SK-N-SH (cell line): ENCODE results near the gene KPNB1. TPM values are rescaled to one million over a fixed set of nuclear protein-coding genes. Genes with fewer than 3 reads are reported as not detected.

Source experiments
- CTCF ChIA-PET: fragments of 300-600, 350-600 bp; formaldehyde crosslinking; extraction: SDS; loops from one replicate; lab custom pipeline; 2021; lab: Yijun Ruan, JAX
- POLR2A ChIA-PET: fragments of 350-600 bp; sonication (Branson Sonifier 250); formaldehyde crosslinking; extraction: SDS; loops from one replicate; lab custom pipeline; 2020; ENCODE audit warnings: antibody characterized with exemption, inconsistent platforms; lab: Yijun Ruan, JAX
- DNase-seq: peaks from one replicate; pipeline ENCODE4 v3.0.0; 2012
- H2AFZ ChIP-seq: fragments of 200-600 bp; sonication (generic); 2 replicates; pipeline ENCODE4 v1.8.1; 2016; ENCODE audit warnings: antibody characterized with exemption, mild to moderate bottlenecking, low read depth
- H3F3A ChIP-seq: fragments of 200-600 bp; sonication (generic); replicated peaks from 2 replicates; pipeline ENCODE3; 2016; ENCODE audit warnings: antibody characterized with exemption, mild to moderate bottlenecking; ENCODE audit not compliant: insufficient read depth
- H3K27ac ChIP-seq, 2 experiments: fragments of 200-500 bp in 1 of 2; fragments of 200-600 bp in 1 of 2; sonication (Bioruptor generic) in 1 of 2; sonication (generic), shearing (Covaris generic) in 1 of 2; 2 replicates each; pipeline versions ENCODE4 v1.5.1 to v1.6.1; 2014 to 2016; ENCODE audit warnings: low read depth in 2 of 2, inconsistent platforms in 1 of 2, low read length in 1 of 2, mild to moderate bottlenecking in 1 of 2, mixed read lengths in 1 of 2
- H3K27me3 ChIP-seq: fragments of 200-600 bp; sonication (generic), shearing (Covaris generic); 2 replicates; pipeline ENCODE4 v1.6.1; 2016; ENCODE audit warnings: mixed run types; ENCODE audit not compliant: insufficient read depth
- H3K36me3 ChIP-seq, 2 experiments: fragments of 200-500 bp in 1 of 2; fragments of 200-600 bp in 1 of 2; sonication (Bioruptor generic) in 1 of 2; sonication (generic) in 1 of 2; replicated peaks in 1 of 2; 2 replicates each; pipeline versions ENCODE3 to v1.5.1; 2014 to 2016; ENCODE audit warnings: low read length in 1 of 2, mild to moderate bottlenecking in 1 of 2; ENCODE audit not compliant: insufficient read depth in 2 of 2, control insufficient read depth in 1 of 2
- H3K4me1 ChIP-seq, 2 experiments: fragments of 200-500 bp in 1 of 2; fragments of 200-600 bp in 1 of 2; sonication (Bioruptor generic) in 1 of 2; sonication (generic), shearing (Covaris generic) in 1 of 2; 2 replicates each; pipeline versions ENCODE4 v1.5.1 to v1.6.1; 2014 to 2016; ENCODE audit warnings: low read depth in 1 of 2, low read length in 1 of 2, mixed run types in 1 of 2; ENCODE audit not compliant: insufficient read depth in 2 of 2, control insufficient read depth in 1 of 2
- H3K4me2 ChIP-seq: fragments of 200-600 bp; sonication (generic), shearing (Covaris generic); 2 replicates; pipeline ENCODE4 v1.6.1; 2017; ENCODE audit warnings: mixed run types
- H3K4me3 ChIP-seq, 2 experiments: fragments of 200-500 bp in 1 of 2; fragments of 200-600 bp in 1 of 2; sonication (Bioruptor generic) in 1 of 2; sonication (generic), shearing (Covaris generic) in 1 of 2; 2 replicates each; pipeline versions ENCODE4 v1.5.1 to v1.8.1; 2014 to 2016; ENCODE audit warnings: low read depth in 2 of 2, inconsistent platforms in 1 of 2, low read length in 1 of 2, mild to moderate bottlenecking in 1 of 2, mixed read lengths in 1 of 2, moderate library complexity in 1 of 2
- H3K79me2 ChIP-seq: fragments of 200-600 bp; sonication (generic); 2 replicates; pipeline ENCODE4 v1.8.1; 2017; ENCODE audit warnings: mild to moderate bottlenecking; ENCODE audit not compliant: insufficient read depth
- H3K9ac ChIP-seq: fragments of 200-600 bp; sonication (generic); 2 replicates; pipeline ENCODE4 v1.6.1; 2017; ENCODE audit warnings: mixed run types
- H3K9me2 ChIP-seq: fragments of 200-600 bp; sonication (generic); 2 replicates; pipeline ENCODE4 v1.6.1; 2017; ENCODE audit warnings: mixed run types
- H3K9me3 ChIP-seq: fragments of 200-600 bp; sonication (generic); 2 replicates; pipeline ENCODE4 v1.6.1; 2017; ENCODE audit warnings: mixed run types, mild to moderate bottlenecking, moderate library complexity
- H4K20me1 ChIP-seq: fragments of 200-600 bp; sonication (generic); 2 replicates; pipeline ENCODE4 v1.6.1; 2017; ENCODE audit warnings: mild to moderate bottlenecking, mixed run types; ENCODE audit not compliant: insufficient read depth
- ELF1 ChIP-seq: IDR thresholded peaks from 2 replicates; pipeline ENCODE4 v1.4.0; 2012
- EP300 ChIP-seq, 2 experiments: IDR thresholded peaks; 2 replicates each; pipeline versions ENCODE4 v1.4.0 to v1.6.1; 2012; ENCODE audit warnings: borderline replicate concordance in 1 of 2, low read depth in 1 of 2, low read length in 1 of 2
- EZH2phosphoT487 ChIP-seq: fragments of 200-600 bp; sonication (generic); IDR thresholded peaks from 2 replicates; pipeline ENCODE4 v1.6.1; 2017; ENCODE audit warnings: low read depth, mixed run types, mild to moderate bottlenecking, antibody characterized with exemption, moderate library complexity, borderline replicate concordance
- GABPA ChIP-seq: IDR thresholded peaks from 2 replicates; pipeline ENCODE4 v1.4.0; 2012; ENCODE audit warnings: low read depth, mild to moderate bottlenecking
- JUND ChIP-seq: IDR thresholded peaks from 2 replicates; pipeline ENCODE4 v1.4.0; 2012
- MXI1 ChIP-seq: IDR thresholded peaks from 2 replicates; pipeline ENCODE4 v1.6.1; 2012; ENCODE audit warnings: mild to moderate bottlenecking, low read depth, low read length, improper control_type of control experiment
- POLR2AphosphoS5 ChIP-seq: IDR thresholded peaks from 2 replicates; pipeline ENCODE4 v1.6.1; 2012; ENCODE audit warnings: low read depth, low read length
- RAD21 ChIP-seq: IDR thresholded peaks from 2 replicates; pipeline ENCODE4 v1.6.1; 2012; ENCODE audit warnings: mild to moderate bottlenecking, low read length
- RFX5 ChIP-seq: IDR thresholded peaks from 2 replicates; pipeline ENCODE4 v1.6.1; 2012; ENCODE audit warnings: mild to moderate bottlenecking, improper control_type of control experiment, low read length
- WGBS: methylation state at CpG from one replicate; pipeline ENCODE4 v1.1.6; 2017; ENCODE audit warnings: low lambda C conversion rate; 5-methylcytosine and 5-hydroxymethylcytosine counted together
- polyA plus RNA-seq, 3 experiments: library from polyadenylated mRNA; depleted of rRNA; stranded (reverse); fragments of >200 nt; gene quantifications; 2 replicates each; pipeline ENCODE4 v1.2.3, GENCODE V29; 2012
- TF ChIP-seq, protein P1 (sequence below): fragments of 150-350 bp; IDR thresholded peaks from 2 replicates; pipeline ENCODE4 v1.6.1; 2016; ENCODE audit warnings: mild to moderate bottlenecking, low read depth, low read length

The KPNB1 gene
- polyA plus RNA-seq, 1 of the 3 experiments (the other 2 are of a cell fraction), result 89.5 TPM

- ChIA-PET CTCF (interaction anchor here (0.7 to 1.1 kb wide), 4 partner anchors 13 to 104 kb away, joined by 3 to 6 read pairs (median 3); no protein-coding TSS in a partner anchor), POLR2A (interaction anchor here (0.6 to 1.7 kb wide), 3 partner anchors 22 to 37 kb away, joined by 3 to 4 read pairs (median 3); partner anchors contain the start of gene KPNB1)
- Histone ChIP-seq H3K4me1 (peaks cover 0 to 20% of the 10 kb centered on the region in 2 experiments; a peak in 2 of 4 replicates), H3K9ac (peak overlapping the region; percentile 24), H3F3A (peaks cover 61% of the 10 kb centered on the region), H3K4me2 (no peak overlapping the region; the same call in 1 of the 2 replicates), H3K79me2 (0 out of 2 replicates have a peak, but pooled peaks cover 8% of the 10 kb centered on the region), H4K20me1 (peaks cover 23% of the 10 kb centered on the region; the same call in 1 of the 2 replicates), H3K27me3 (no peaks in the 10 kb centered on the region), H3K27ac (peak overlapping the region in 1 of 2 experiments; percentile 52; a peak in 2 of 4 replicates), H3K9me3 (no peaks in the 10 kb centered on the region), H3K4me3 (no peak overlapping the region), H2AFZ (no peak overlapping the region), H3K9me2 (no peaks in the 10 kb centered on the region), H3K36me3 (peaks cover 50 to 54% of the 10 kb centered on the region in 2 experiments)
- 75% methylated on average over 1 of the region's 1 CpG for WGBS
- DNase-seq, result no peak
- TF ChIP-seq GABPA (no peak), EP300 (IDR thresholded peaks at IDR 0.05; ENCODE audit: borderline replicate concordance in 1 of 2, low read depth in 1 of 2, low read length in 1 of 2) (no peak), POLR2AphosphoS5 (no peak), EZH2phosphoT487 (no peak), MXI1 (no peak)
Observed at GRCh38 chr17:47686276-47686635, 36.5 kb downstream of the KPNB1 start.

DNA sequence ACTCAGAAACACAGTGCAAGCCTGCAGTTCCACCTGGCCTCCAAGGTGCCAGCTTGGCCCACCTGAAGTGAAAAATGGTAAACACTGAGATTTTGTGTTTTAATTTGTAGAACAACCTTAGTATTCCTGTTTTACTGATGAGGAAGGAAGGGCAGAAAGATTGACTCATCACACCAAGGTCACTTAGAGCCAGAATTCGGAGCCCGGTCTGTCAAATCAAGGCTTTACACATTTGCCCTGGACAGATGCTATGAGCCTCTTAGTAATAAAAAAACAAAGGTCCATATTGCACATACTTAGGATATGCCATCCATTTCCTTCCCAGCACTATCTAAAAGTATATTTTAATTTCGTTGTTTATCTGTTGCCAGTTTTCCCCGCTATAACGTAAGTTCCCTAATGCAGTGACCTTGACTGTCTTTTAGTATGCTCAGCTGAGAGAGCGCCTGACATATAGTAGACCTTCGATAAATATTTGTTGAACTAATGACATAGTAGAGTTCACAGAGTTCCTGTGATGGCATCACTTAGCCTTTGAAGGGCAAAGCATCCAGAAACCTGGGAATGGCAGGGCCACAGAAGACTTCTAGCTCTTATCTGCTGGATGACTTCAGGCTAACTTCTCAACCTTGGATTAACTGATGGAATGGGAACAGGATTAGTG is 37.1 kb downstream of the KPNB1 start:
- TF ChIP-seq JUND (0 out of 2 replicates have a peak, but pooled peaks have one; percentile 5), ELF1 (no peak), RFX5 (no peak), RAD21 (no peak), MXI1 (no peak)
- Histone ChIP-seq H3K4me3 (no peak overlapping the region), H3K9me2 (no peaks in the 10 kb centered on the region), H3K4me2 (no peak overlapping the region; the same call in 1 of the 2 replicates), H3K4me1 (peaks cover 0 to 20% of the 10 kb centered on the region in 2 experiments; a peak in 2 of 4 replicates), H3K27ac (peak overlapping the region in 1 of 2 experiments; percentile 52; a peak in 3 of 4 replicates), H3K27me3 (no peaks in the 10 kb centered on the region), H2AFZ (no peak overlapping the region), H3K36me3 (peaks cover 48 to 50% of the 10 kb centered on the region in 2 experiments), H4K20me1 (peaks cover 23% of the 10 kb centered on the region; the same call in 1 of the 2 replicates), H3F3A (peaks cover 56% of the 10 kb centered on the region), H3K9ac (no peak overlapping the region), H3K79me2 (0 out of 2 replicates have a peak, but pooled peaks cover 6% of the 10 kb centered on the region), H3K9me3 (no peaks in the 10 kb centered on the region)
- ChIA-PET CTCF (interaction anchor here (0.9 to 3.0 kb wide), 9 partner anchors 10 to 115 kb away, joined by 3 to 17 read pairs (median 4); no protein-coding TSS in a partner anchor), POLR2A (interaction anchor here (1.4 to 1.7 kb wide), 3 partner anchors 8 to 38 kb away, joined by 3 to 9 read pairs (median 4); partner anchors contain the start of gene KPNB1)
- DNase-seq, result no peak
- WGBS, result 89% methylated on average over 7 of the region's 7 CpGs

GRCh38 chr17:47687328-47687690 is 37.6 kb downstream of the KPNB1 start:
- H3K9ac ChIP-seq, result no peak overlapping the region
- CTCF ChIA-PET, result interaction anchor here (0.9 to 3.0 kb wide), 13 partner anchors 8 to 115 kb away, joined by 3 to 17 read pairs (median 4); no protein-coding TSS in a partner anchor

More at GRCh38 chr17:47687328-47687690, 37.6 kb downstream of the KPNB1 start:
- H3K4me1 ChIP-seq, result peaks cover 3 to 20% of the 10 kb centered on the region in 2 experiments; a peak in 2 of 4 replicates
- no peak overlapping the region for H2AFZ ChIP-seq
- H3K27me3 ChIP-seq, result no peaks in the 10 kb centered on the region
- no peak overlapping the region for H3K4me3 ChIP-seq
- peaks cover 53% of the 10 kb centered on the region for H3F3A ChIP-seq
- peaks cover 43 to 45% of the 10 kb centered on the region in 2 experiments for H3K36me3 ChIP-seq
- H4K20me1 ChIP-seq, result peaks cover 23% of the 10 kb centered on the region; the same call in 1 of the 2 replicates
- no peak overlapping the region for H3K4me2 ChIP-seq
- no peaks in the 10 kb centered on the region for H3K9me2 ChIP-seq
- no peak for DNase-seq
- H3K79me2 ChIP-seq, result 0 out of 2 replicates have a peak, but pooled peaks cover under 1% of the 10 kb centered on the region
- peak overlapping the region; percentile 5 to 52; a peak in 3 of 4 replicates for H3K27ac ChIP-seq
- POLR2A ChIA-PET, result interaction anchor here (1.4 to 1.7 kb wide), 3 partner anchors 9 to 38 kb away, joined by 3 to 9 read pairs (median 4); partner anchors contain the start of gene KPNB1
- H3K9me3 ChIP-seq, result no peaks in the 10 kb centered on the region
- TF ChIP-seq, protein P1, sequence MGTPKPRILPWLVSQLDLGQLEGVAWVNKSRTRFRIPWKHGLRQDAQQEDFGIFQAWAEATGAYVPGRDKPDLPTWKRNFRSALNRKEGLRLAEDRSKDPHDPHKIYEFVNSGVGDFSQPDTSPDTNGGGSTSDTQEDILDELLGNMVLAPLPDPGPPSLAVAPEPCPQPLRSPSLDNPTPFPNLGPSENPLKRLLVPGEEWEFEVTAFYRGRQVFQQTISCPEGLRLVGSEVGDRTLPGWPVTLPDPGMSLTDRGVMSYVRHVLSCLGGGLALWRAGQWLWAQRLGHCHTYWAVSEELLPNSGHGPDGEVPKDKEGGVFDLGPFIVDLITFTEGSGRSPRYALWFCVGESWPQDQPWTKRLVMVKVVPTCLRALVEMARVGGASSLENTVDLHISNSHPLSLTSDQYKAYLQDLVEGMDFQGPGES, result no peak
- 0 out of 2 replicates have a peak, but pooled peaks have one; percentile 3 for TF ChIP-seq POLR2AphosphoS5
